ENCODE data around the gene MRPL23. TPM values are rescaled to one million over a fixed set of nuclear protein-coding genes. Genes with fewer than 3 reads are reported as not detected.

Gene MRPL23
- total RNA-seq, 1 donor from 2014 or later: 163 TPM

GRCh38 chr11:1958367-1958766 lies 11.2 kb downstream of the MRPL23 start:
- TF ChIP-seq CTCF (IDR thresholded peaks at IDR 0.05; ENCODE audit: insufficient read depth, low read length, poor library complexity, severe bottlenecking): no peak
- Histone ChIP-seq H3K27me3 (ENCODE audit: control insufficient read depth, insufficient read depth, low read length) (no peaks in the 10 kb centered on the region), H3K4me3 (ENCODE audit: low read depth, low read length) (no peak overlapping the region), H3K36me3 (ENCODE audit: control insufficient read depth, insufficient read depth, low read length) (no peaks in the 10 kb centered on the region)
- no peak for DNase-seq (ENCODE audit: low read depth)

- Histone ChIP-seq H3K27me3 (ENCODE audit: control insufficient read depth, insufficient read depth, low read length) (no peaks in the 10 kb centered on the region), H3K4me3 (ENCODE audit: low read depth, low read length) (no peak overlapping the region), H3K36me3 (ENCODE audit: control insufficient read depth, insufficient read depth, low read length) (no peaks in the 10 kb centered on the region)
- no peak for DNase-seq (ENCODE audit: low read depth)
- no peak for TF ChIP-seq CTCF (IDR thresholded peaks at IDR 0.05; ENCODE audit: insufficient read depth, low read length, poor library complexity, severe bottlenecking)
Measured at GRCh38 chr11:1959786-1960185, 12.7 kb downstream of the MRPL23 start.

- no peaks in the 10 kb centered on the region for H3K36me3 ChIP-seq (ENCODE audit: control insufficient read depth, insufficient read depth, low read length)
- no peaks in the 10 kb centered on the region for H3K27me3 ChIP-seq (ENCODE audit: control insufficient read depth, insufficient read depth, low read length)
- no peak overlapping the region for H3K4me3 ChIP-seq (ENCODE audit: low read depth, low read length)
- no peak for DNase-seq (ENCODE audit: low read depth)
- no peak for TF ChIP-seq CTCF (IDR thresholded peaks at IDR 0.05; ENCODE audit: insufficient read depth, low read length, poor library complexity, severe bottlenecking)
Measured at GRCh38 chr11:1963864-1964263, 16.7 kb downstream of the MRPL23 start.

- Histone ChIP-seq H3K36me3 (ENCODE audit: control insufficient read depth, insufficient read depth, low read length) (no peaks in the 10 kb centered on the region), H3K27me3 (ENCODE audit: control insufficient read depth, insufficient read depth, low read length) (no peaks in the 10 kb centered on the region), H3K4me3 (ENCODE audit: low read depth, low read length) (no peak overlapping the region)
- TF ChIP-seq CTCF (IDR thresholded peaks at IDR 0.05; ENCODE audit: insufficient read depth, low read length, poor library complexity, severe bottlenecking): no peak
- no peak for DNase-seq (ENCODE audit: low read depth)
Measured at GRCh38 chr11:1964348-1964747, 17.2 kb downstream of the MRPL23 start.

- Histone ChIP-seq H3K27me3 (ENCODE audit: control insufficient read depth, insufficient read depth, low read length) (no peaks in the 10 kb centered on the region), H3K36me3 (ENCODE audit: control insufficient read depth, insufficient read depth, low read length) (no peaks in the 10 kb centered on the region), H3K4me3 (ENCODE audit: low read depth, low read length) (no peak overlapping the region)
- no peak for DNase-seq (ENCODE audit: low read depth)
- TF ChIP-seq CTCF (IDR thresholded peaks at IDR 0.05; ENCODE audit: insufficient read depth, low read length, poor library complexity, severe bottlenecking): no peak
Measured at GRCh38 chr11:1964955-1965354, 17.8 kb downstream of the MRPL23 start.

GRCh38 chr11:1966531-1966930 lies 19.4 kb downstream of the MRPL23 start:
- no peak overlapping the region for H3K4me3 ChIP-seq (ENCODE audit: low read depth, low read length)
- no peaks in the 10 kb centered on the region for H3K27me3 ChIP-seq (ENCODE audit: control insufficient read depth, insufficient read depth, low read length)
- no peak for TF ChIP-seq CTCF (IDR thresholded peaks at IDR 0.05; ENCODE audit: insufficient read depth, low read length, poor library complexity, severe bottlenecking)
- H3K36me3 ChIP-seq (ENCODE audit: control insufficient read depth, insufficient read depth, low read length): no peaks in the 10 kb centered on the region
- no peak for DNase-seq (ENCODE audit: low read depth)

Measured in kidney epithelial cell (primary cell).